GM12864 (cell line): ENCODE results near the gene KLHL13.
"Not testable (repeated sequence)": the region's sequence is repeated elsewhere in the genome, so short reads cannot be mapped to it uniquely, and the experiment has no call there.

Experiments used
- DNase-seq: peaks from one replicate; pipeline ENCODE4 v3.0.0-alpha.2; 2011; ENCODE audit warnings: low read depth
- H3K4me3 ChIP-seq: 2 replicates; pipeline ENCODE4 v1.5.1; 2011; ENCODE audit warnings: mild to moderate bottlenecking, low read depth, low read length, control low read depth
- TF ChIP-seq, protein P1 (sequence below): IDR thresholded peaks from 2 replicates; pipeline ENCODE4 v1.5.1; 2011; ENCODE audit warnings: low read depth, mild to moderate bottlenecking, moderate library complexity, low read length, control low read depth, inconsistent platforms; ENCODE audit errors: missing control alignments

The KLHL13 gene

GRCh38 chrX:118148737-118149136 lies 32.1 kb upstream of the KLHL13 start:
- TF ChIP-seq, protein P1, sequence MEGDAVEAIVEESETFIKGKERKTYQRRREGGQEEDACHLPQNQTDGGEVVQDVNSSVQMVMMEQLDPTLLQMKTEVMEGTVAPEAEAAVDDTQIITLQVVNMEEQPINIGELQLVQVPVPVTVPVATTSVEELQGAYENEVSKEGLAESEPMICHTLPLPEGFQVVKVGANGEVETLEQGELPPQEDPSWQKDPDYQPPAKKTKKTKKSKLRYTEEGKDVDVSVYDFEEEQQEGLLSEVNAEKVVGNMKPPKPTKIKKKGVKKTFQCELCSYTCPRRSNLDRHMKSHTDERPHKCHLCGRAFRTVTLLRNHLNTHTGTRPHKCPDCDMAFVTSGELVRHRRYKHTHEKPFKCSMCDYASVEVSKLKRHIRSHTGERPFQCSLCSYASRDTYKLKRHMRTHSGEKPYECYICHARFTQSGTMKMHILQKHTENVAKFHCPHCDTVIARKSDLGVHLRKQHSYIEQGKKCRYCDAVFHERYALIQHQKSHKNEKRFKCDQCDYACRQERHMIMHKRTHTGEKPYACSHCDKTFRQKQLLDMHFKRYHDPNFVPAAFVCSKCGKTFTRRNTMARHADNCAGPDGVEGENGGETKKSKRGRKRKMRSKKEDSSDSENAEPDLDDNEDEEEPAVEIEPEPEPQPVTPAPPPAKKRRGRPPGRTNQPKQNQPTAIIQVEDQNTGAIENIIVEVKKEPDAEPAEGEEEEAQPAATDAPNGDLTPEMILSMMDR, result no peak
- H3K4me3 ChIP-seq, result no peak overlapping the region
- no peak for DNase-seq

DNA sequence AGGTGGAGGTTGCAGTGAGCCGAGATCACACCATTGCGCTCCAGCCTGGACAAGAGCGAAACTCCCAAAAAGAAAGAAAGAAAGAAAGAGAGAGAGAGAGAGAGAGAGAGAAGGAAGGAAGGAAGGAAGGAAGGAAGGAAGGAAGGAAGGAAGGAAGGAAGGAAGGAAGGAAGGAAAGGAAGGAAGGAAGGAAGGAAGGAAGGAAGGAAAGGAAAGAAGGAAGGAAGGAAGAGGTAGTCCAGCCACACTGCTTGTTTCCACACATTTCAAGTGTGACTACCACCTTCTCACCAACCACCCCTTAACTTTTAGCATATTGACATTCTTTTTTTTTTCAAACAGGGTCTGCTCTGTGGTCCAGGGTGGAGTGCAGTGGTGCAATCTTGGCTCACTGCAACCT lies 31.2 kb upstream of the KLHL13 start:
- not testable (repeated sequence) for H3K4me3 ChIP-seq, DNase-seq

GRCh38 chrX:118143578-118143977 lies 27.0 kb upstream of the KLHL13 start:
- no peak overlapping the region for H3K4me3 ChIP-seq
- TF ChIP-seq, protein P1, result no peak
- no peak for DNase-seq

DNA sequence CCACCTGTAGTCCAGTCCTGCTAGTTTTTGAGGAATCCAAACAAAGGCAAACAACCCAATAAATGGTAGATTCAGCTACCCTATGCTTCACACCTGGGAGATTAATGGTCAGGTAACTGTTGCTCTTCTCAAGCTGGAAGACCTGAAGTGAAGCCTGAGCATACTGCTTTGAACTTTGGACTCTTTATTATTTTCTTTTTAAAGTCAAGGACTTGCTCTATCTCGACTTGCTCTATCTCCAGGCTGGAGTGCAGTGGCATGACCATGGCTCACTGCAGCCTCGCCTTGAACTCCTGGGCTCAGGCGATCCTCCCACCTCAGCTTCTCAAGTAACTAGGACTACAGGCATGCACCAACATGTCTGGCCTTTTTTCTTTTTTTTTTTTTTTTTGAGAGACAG lies 14.7 kb upstream of the KLHL13 start:
- H3K4me3 ChIP-seq, result no peak overlapping the region
- DNase-seq, result no peak
- TF ChIP-seq, protein P1, result no peak

- no peak for DNase-seq
- TF ChIP-seq, protein P1, result no peak
- H3K4me3 ChIP-seq, result no peak overlapping the region
Observed at GRCh38 chrX:118129681-118130080, 13.1 kb upstream of the KLHL13 start.

DNA sequence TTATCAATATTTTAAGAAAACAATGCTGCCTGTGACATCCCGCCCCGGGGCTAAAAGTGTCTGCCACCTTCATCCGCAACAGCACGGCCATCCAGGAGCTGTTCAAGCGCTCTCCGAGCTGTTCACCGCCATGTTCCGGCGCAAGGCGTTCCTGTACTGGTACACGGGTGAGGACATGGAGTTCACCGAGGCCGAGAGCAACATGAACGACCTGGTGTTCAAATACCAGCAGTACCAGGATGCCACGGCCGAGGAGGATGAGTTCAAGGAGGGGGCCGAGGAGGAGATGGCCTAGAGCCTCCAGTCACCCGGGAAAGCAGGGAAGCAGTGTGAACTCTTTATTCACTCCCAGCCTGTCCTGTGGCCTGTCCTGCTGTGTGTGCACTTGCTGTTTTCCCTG lies 12.1 kb upstream of the KLHL13 start:
- DNase-seq, result no peak
- TF ChIP-seq, protein P1, result no peak
- H3K4me3 ChIP-seq, result no peak overlapping the region

DNA sequence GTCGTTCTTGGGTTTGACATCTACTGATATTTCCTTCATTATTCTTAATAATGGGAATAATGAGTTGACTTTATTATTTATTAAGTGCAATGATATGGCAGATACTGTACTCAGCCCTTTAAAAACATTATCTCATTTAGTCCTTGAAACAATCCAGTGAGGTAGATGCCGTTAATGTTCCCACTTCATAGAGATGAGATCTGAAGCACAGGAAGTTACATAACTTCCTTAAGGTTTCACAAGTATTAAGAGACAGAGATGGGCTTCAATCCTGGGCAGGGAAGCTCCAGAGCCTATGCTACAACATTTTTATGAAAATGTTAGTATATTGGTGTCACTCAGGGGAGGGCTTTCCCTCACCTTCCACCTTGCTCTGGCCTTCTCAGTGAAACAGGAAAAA lies 9.7 kb upstream of the KLHL13 start:
- TF ChIP-seq, protein P1, result no peak
- no peak for DNase-seq
- no peak overlapping the region for H3K4me3 ChIP-seq

- not testable (repeated sequence) for DNase-seq, H3K4me3 ChIP-seq
Observed at GRCh38 chrX:118124243-118124642, 7.6 kb upstream of the KLHL13 start.
